Fibroblast of lung (primary cell): ENCODE measurements around the gene ATRIP.

Source experiments
- EZH2 ChIP-seq: IDR thresholded peaks from 2 replicates; pipeline ENCODE4 v1.5.1; 2012; ENCODE audit warnings: low read length, control low read depth, mild to moderate bottlenecking; ENCODE audit errors: missing control alignments
- TF ChIP-seq, protein P1 (sequence below), 2 donors: IDR thresholded peaks in 1 of 2; conservative IDR thresholded peaks in 1 of 2; 1 replicate in 1 of 2; 2 replicates in 1 of 2; pipeline ENCODE4 v1.5.1; 2011 to 2012; ENCODE audit warnings: low read length in 2 of 2, control low read depth in 1 of 2, inconsistent platforms in 1 of 2, low read depth in 1 of 2, mild to moderate bottlenecking in 1 of 2

GRCh38 chr3:48435223-48435595, 11.3 kb upstream of the ATRIP start:
- TF ChIP-seq, protein P1, sequence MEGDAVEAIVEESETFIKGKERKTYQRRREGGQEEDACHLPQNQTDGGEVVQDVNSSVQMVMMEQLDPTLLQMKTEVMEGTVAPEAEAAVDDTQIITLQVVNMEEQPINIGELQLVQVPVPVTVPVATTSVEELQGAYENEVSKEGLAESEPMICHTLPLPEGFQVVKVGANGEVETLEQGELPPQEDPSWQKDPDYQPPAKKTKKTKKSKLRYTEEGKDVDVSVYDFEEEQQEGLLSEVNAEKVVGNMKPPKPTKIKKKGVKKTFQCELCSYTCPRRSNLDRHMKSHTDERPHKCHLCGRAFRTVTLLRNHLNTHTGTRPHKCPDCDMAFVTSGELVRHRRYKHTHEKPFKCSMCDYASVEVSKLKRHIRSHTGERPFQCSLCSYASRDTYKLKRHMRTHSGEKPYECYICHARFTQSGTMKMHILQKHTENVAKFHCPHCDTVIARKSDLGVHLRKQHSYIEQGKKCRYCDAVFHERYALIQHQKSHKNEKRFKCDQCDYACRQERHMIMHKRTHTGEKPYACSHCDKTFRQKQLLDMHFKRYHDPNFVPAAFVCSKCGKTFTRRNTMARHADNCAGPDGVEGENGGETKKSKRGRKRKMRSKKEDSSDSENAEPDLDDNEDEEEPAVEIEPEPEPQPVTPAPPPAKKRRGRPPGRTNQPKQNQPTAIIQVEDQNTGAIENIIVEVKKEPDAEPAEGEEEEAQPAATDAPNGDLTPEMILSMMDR (conservative IDR thresholded peaks at IDR 0.05 in 1 of 2, IDR thresholded peaks at IDR 0.05 in 1 of 2; ENCODE audit: low read depth in 1 of 2, low read length in 2 of 2): no peak
- no peak for TF ChIP-seq EZH2
